Heart left ventricle (tissue), 16 donors: ENCODE measurements around the gene ZNF273. TPM values are rescaled to one million over a fixed set of nuclear protein-coding genes. Genes with fewer than 3 reads are reported as not detected.
A peak's percentile ranks its signal among the peaks of the same experiment; 100 is the strongest.

Source experiments
- ATAC-seq, 4 donors: fragments of 200-7000 bp; cut with Tn5 transposase; one replicate each; pipeline ENCODE4 v1.9.1; 2020 to 2022; ENCODE audit warnings: moderate library complexity in 4 of 4, mild to moderate bottlenecking in 3 of 4, moderate number of reproducible peaks in 1 of 4
- DNase-seq, 5 donors: peaks; one replicate each; pipeline ENCODE4 v3.0.0-alpha.2; 2020
- H3K27ac ChIP-seq, 12 donors: fragments of 200-600 bp; sonication (generic) in 4 of 12; one replicate each; pipeline versions ENCODE4 v1.5.0 to v1.8.0; 2016 to 2022; ENCODE audit warnings: mild to moderate bottlenecking in 2 of 12
- H3K27me3 ChIP-seq, 9 donors: fragments of 200-600 bp; sonication (generic) in 2 of 9; one replicate each; pipeline versions ENCODE4 v1.5.1 to v1.8.0; 2016 to 2022; ENCODE audit warnings: mild to moderate bottlenecking in 3 of 9
- H3K36me3 ChIP-seq, 9 donors: fragments of 200-600 bp; sonication (generic) in 2 of 9; one replicate each; pipeline versions ENCODE4 v1.5.0 to v1.8.0; 2018 to 2022; ENCODE audit warnings: mild to moderate bottlenecking in 2 of 9
- H3K4me1 ChIP-seq, 12 donors: fragments of 200-600 bp; sonication (generic) in 4 of 12; one replicate each; pipeline versions ENCODE4 v1.5.0 to v1.8.0; 2016 to 2022; ENCODE audit warnings: mild to moderate bottlenecking in 3 of 12
- H3K4me3 ChIP-seq, 12 donors: fragments of 200-600 bp; sonication (generic) in 4 of 12; one replicate each; pipeline versions ENCODE4 v1.5.0 to v1.8.0; 2017 to 2022; ENCODE audit warnings: mild to moderate bottlenecking in 9 of 12, moderate library complexity in 4 of 12
- H3K9me3 ChIP-seq, 12 donors: fragments of 200-600 bp; sonication (generic) in 4 of 12; one replicate each; pipeline versions ENCODE4 v1.5.0 to v1.8.0; 2016 to 2022; ENCODE audit warnings: mild to moderate bottlenecking in 1 of 12
- CTCF ChIP-seq, 12 donors: fragments of 200-600 bp; sonication (generic) in 4 of 12; IDR thresholded peaks; one replicate each; pipeline versions ENCODE4 v1.5.0 to v1.8.0; 2018 to 2022; ENCODE audit warnings: antibody characterized with exemption in 12 of 12, mild to moderate bottlenecking in 5 of 12
- POLR2A ChIP-seq, 2 donors: fragments of 450-650 bp; IDR thresholded peaks; one replicate each; pipeline ENCODE4 v1.6.1; 2017; ENCODE audit warnings: antibody characterized with exemption in 2 of 2, mild to moderate bottlenecking in 2 of 2, moderate library complexity in 2 of 2
- WGBS, 4 donors: extraction: QIAGEN DNeasy Blood & Tissue Kit in 2 of 4; methylation state at CpG; one replicate each; pipeline versions ENCODE4 v1.1.5 to v1.1.7; 2013 to 2018; 5-methylcytosine and 5-hydroxymethylcytosine counted together
- intact Hi-C, 10 donors: fragments of 100-400 bp; cut with DNase I; formaldehyde crosslinking; loops; one replicate each; pipeline versions ENCODE4 v1.11.1 to v1.14.2; 2022
- polyA plus RNA-seq, 2 donors: library from polyadenylated mRNA; stranded (reverse); fragments of 200-250 nt; gene quantifications; one replicate each; pipeline ENCODE4 v1.2.3, GENCODE V29; 2013
- total RNA-seq, 9 donors: library from RNA; depleted of rRNA in 2 of 9; stranded (reverse); fragments of >200 nt in 2 of 9; fragmentation: NEBNext Ultra II Directional in 3 of 9; extraction: Animal tissue kit (Norgen Biotek cat#: 25700) in 3 of 9; gene quantifications; one replicate each; pipeline versions ENCODE4 v1.1.0 to v1.2.4, GENCODE V29; 2016 to 2023
- donor health status: ischemic (EF 13 %, LVEDD 7.1; RV severe dilation, severe dysfunction).
- donor health status: healthy with polysubstance abuse.
- donor health status: DM: no; HTN: yes; CAD: no.
- donor health status: DM: no; HTN: no; CAD: no.
- donor health status: ischemic (EF 25% LVEDD 6.9; RV normal size, moderate dysfunction).
- donor health status: ischemic (EF 25% LVEDD 5.7; RV mildly dilated, moderate dysfunction).
- donor health status: healthy.
- donor health status: DM: yes; HTN: yes; CAD: no.
- donor health status: ischemic (EF 35%, LVEDD 5.7; RV mildly dilated, moderate dysfunction).
- donor health status: nonischemic (EF 11% LVEDD 7.7; RV severe dilation, severe dysfunction).
- donor health status: DM: yes; HTN: yes; CAD: no.
- donor health status: PGD.
- donor health status: ischemic (EF 29% LVEDD 5.4; RV normal size, mild dysfunction).
- donor health status: nonischemic (EF 23%, LVEDD 6.1; RV moderate dilation, normal function).

ZNF273 gene
- total and polyA plus RNA-seq, 11 donors: 0.56 to 4.2 (median 1.3) TPM

GRCh38 chr7:64884085-64884912, 18.8 kb upstream of the ZNF273 start:
- H3K4me3 ChIP-seq: no peak overlapping the region
- no peak overlapping the region for H3K27ac ChIP-seq
- WGBS, 4 donors: 90 to 93% (median 91%) methylated on average over 22 of the region's 22 CpGs
- no peak for TF ChIP-seq CTCF (IDR thresholded peaks at IDR 0.05)
- no peak for TF ChIP-seq POLR2A (IDR thresholded peaks at IDR 0.05)
- H3K9me3 ChIP-seq: peaks cover 0 to 5% (median 0%) of the 10 kb centered on the region in 12 donors
- H3K36me3 ChIP-seq: no peaks in the 10 kb centered on the region
- DNase-seq (peak in 2 of 5 donors; percentile 12 to 13), ATAC-seq (no peak)
- intact Hi-C loops: loop anchor here in 3 of 10 donors (10.0 kb wide), 1 partner anchor 89 kb away; the partner anchor contains the start of gene ZNF138 (in 3 of the 3)
- peaks cover 0 to 35% (median 13%) of the 10 kb centered on the region in 12 donors for H3K4me1 ChIP-seq
- peaks cover 0 to 23% (median 0%) of the 10 kb centered on the region in 9 donors for H3K27me3 ChIP-seq

- Histone ChIP-seq H3K27me3 (peaks cover 0 to 28% (median 0%) of the 10 kb centered on the region in 9 donors), H3K36me3 (no peaks in the 10 kb centered on the region), H3K4me3 (no peak overlapping the region), H3K9me3 (peaks cover 0 to 2% (median 0%) of the 10 kb centered on the region in 12 donors), H3K4me1 (peaks cover 0 to 41% (median 19%) of the 10 kb centered on the region in 12 donors), H3K27ac (no peak overlapping the region)
- 83 to 92% (median 88%) methylated on average over 19 of the region's 19 CpGs for WGBS, 4 donors
- peak in 2 of 5 donors; percentile 8 to 11 for DNase-seq
- ATAC-seq: no peak
- TF ChIP-seq CTCF (IDR thresholded peaks at IDR 0.05): no peak
- no peak for TF ChIP-seq POLR2A (IDR thresholded peaks at IDR 0.05)
- intact Hi-C loops: loop anchor here in 3 of 10 donors (10.0 kb wide), 1 partner anchor 90 kb away; the partner anchor contains the start of gene ZNF138 (in 3 of the 3)
Observed at GRCh38 chr7:64884913-64885370, 18.1 kb upstream of the ZNF273 start.

GRCh38 chr7:64885520-64886240, 17.4 kb upstream of the ZNF273 start:
- DNase-seq: peak in 2 of 5 donors; percentile 1 to 2
- WGBS, 4 donors: 95 to 98% (median 96%) methylated on average over 5 of the region's 5 CpGs
- H3K4me1 ChIP-seq: peaks cover 0 to 41% (median 20%) of the 10 kb centered on the region in 12 donors
- intact Hi-C loops: loop anchor here in 3 of 10 donors (10.0 kb wide), 1 partner anchor 91 kb away; the partner anchor contains the start of gene ZNF138 (in 3 of the 3)
- ATAC-seq: no peak
- H3K27me3 ChIP-seq: peaks cover 0 to 28% (median 0%) of the 10 kb centered on the region in 9 donors
- TF ChIP-seq CTCF (IDR thresholded peaks at IDR 0.05) (no peak), POLR2A (IDR thresholded peaks at IDR 0.05) (no peak)
- H3K9me3 ChIP-seq: no peaks in the 10 kb centered on the region
- no peak overlapping the region for H3K4me3 ChIP-seq
- no peak overlapping the region for H3K27ac ChIP-seq
- no peaks in the 10 kb centered on the region for H3K36me3 ChIP-seq
